Left lobe of liver (tissue), 2 donors: ENCODE results near the gene TPGS2. TPM values are rescaled to one million over a fixed set of nuclear protein-coding genes. Genes with fewer than 3 reads are reported as not detected.
"Not testable (repeated sequence)": the region's sequence is repeated elsewhere in the genome, so short reads cannot be mapped to it uniquely, and the experiment has no call there.

Source experiments
- ATAC-seq: fragments of 200-7000 bp; cut with Tn5 transposase; one replicate; pipeline ENCODE4 v1.9.1; 2020; ENCODE audit warnings: mild to moderate bottlenecking, moderate library complexity
- DNase-seq: peaks from one replicate; pipeline ENCODE4 v3.0.0-alpha.2; 2020; ENCODE audit warnings: low spot score
- total RNA-seq: library from RNA; stranded (reverse); gene quantifications from one replicate; pipeline ENCODE4 v1.2.1, GENCODE V29; 2021
- donor health status: DM: no; HTN: no; CAD: no; lungs with moderate emphysema.
- donor health status: DM: no; HTN: yes; CAD: no.

The TPGS2 gene
- total RNA-seq, 1 donor from 2014 or later: 15.2 TPM

GRCh38 chr18:36777566-36777965, 51.2 kb downstream of the TPGS2 start:
- ATAC-seq: no peak

GRCh38 chr18:36776650-36777049, 52.2 kb downstream of the TPGS2 start:
- DNase-seq (no peak), ATAC-seq (no peak)

More at GRCh38 chr18:36777566-36777965, 51.2 kb downstream of the TPGS2 start:
- DNase-seq: no peak

- no peak for DNase-seq
- ATAC-seq: no peak
Observed at GRCh38 chr18:36775396-36775795, 53.4 kb downstream of the TPGS2 start.

- ATAC-seq (no peak), DNase-seq (no peak)
Observed at GRCh38 chr18:36772241-36772723, 56.5 kb downstream of the TPGS2 start.

- no peak for ATAC-seq
Observed at GRCh38 chr18:36771245-36771644, 57.6 kb downstream of the TPGS2 start.

GRCh38 chr18:36770315-36770946, 58.4 kb downstream of the TPGS2 start:
- ATAC-seq (no peak), DNase-seq (no peak)

More at GRCh38 chr18:36771245-36771644, 57.6 kb downstream of the TPGS2 start:
- DNase-seq: no peak

- DNase-seq (no peak), ATAC-seq (peak; percentile 79)
Observed at GRCh38 chr18:36769611-36770314, 59.0 kb downstream of the TPGS2 start.

- DNase-seq (no peak), ATAC-seq (no peak)
Observed at GRCh38 chr18:36769172-36769571, 59.6 kb downstream of the TPGS2 start.

- DNase-seq: no peak
- ATAC-seq: no peak
Observed at GRCh38 chr18:36766836-36767235, 62.0 kb downstream of the TPGS2 start.

GRCh38 chr18:36762965-36763364, 65.8 kb downstream of the TPGS2 start:
- ATAC-seq, DNase-seq: not testable (repeated sequence)

GRCh38 chr18:36762074-36762473, 66.7 kb downstream of the TPGS2 start:
- ATAC-seq: no peak

GRCh38 chr18:36761186-36761698, 67.6 kb downstream of the TPGS2 start:
- no peak for ATAC-seq
- DNase-seq: no peak

More at GRCh38 chr18:36762074-36762473, 66.7 kb downstream of the TPGS2 start:
- DNase-seq: no peak

- DNase-seq: no peak
Observed at GRCh38 chr18:36760598-36760997, 68.2 kb downstream of the TPGS2 start.

GRCh38 chr18:36759167-36759776, 69.5 kb downstream of the TPGS2 start:
- DNase-seq: no peak

More at GRCh38 chr18:36760598-36760997, 68.2 kb downstream of the TPGS2 start:
- no peak for ATAC-seq

GRCh38 chr18:36758623-36759022, 70.2 kb downstream of the TPGS2 start:
- ATAC-seq (no peak), DNase-seq (no peak)

More at GRCh38 chr18:36759167-36759776, 69.5 kb downstream of the TPGS2 start:
- no peak for ATAC-seq

- ATAC-seq (no peak), DNase-seq (no peak)
Observed at GRCh38 chr18:36757991-36758390, 70.8 kb downstream of the TPGS2 start.

- ATAC-seq: peak; percentile 94
- DNase-seq: no peak
Observed at GRCh38 chr18:36757081-36757480, 71.7 kb downstream of the TPGS2 start.

- ATAC-seq: no peak
- no peak for DNase-seq
Observed at GRCh38 chr18:36756242-36756641, 72.6 kb downstream of the TPGS2 start.

GRCh38 chr18:36752929-36753865, 75.6 kb downstream of the TPGS2 start:
- ATAC-seq: no peak
- no peak for DNase-seq

GRCh38 chr18:36745219-36745975, 83.4 kb downstream of the TPGS2 start:
- no peak for ATAC-seq
- DNase-seq: no peak
